C4-2B (cell line): ENCODE results near the gene RPS2.

ENCODE experiments used
- ZFX ChIP-seq: fragments of 450-650 bp; IDR thresholded peaks from 2 replicates; pipeline ENCODE4 v1.6.1; 2017
- TF ChIP-seq, protein P1 (sequence below): fragments of 450-650 bp; conservative IDR thresholded peaks from 2 replicates; pipeline ENCODE4 v1.5.1; 2017; ENCODE audit warnings: mild to moderate bottlenecking

DNA sequence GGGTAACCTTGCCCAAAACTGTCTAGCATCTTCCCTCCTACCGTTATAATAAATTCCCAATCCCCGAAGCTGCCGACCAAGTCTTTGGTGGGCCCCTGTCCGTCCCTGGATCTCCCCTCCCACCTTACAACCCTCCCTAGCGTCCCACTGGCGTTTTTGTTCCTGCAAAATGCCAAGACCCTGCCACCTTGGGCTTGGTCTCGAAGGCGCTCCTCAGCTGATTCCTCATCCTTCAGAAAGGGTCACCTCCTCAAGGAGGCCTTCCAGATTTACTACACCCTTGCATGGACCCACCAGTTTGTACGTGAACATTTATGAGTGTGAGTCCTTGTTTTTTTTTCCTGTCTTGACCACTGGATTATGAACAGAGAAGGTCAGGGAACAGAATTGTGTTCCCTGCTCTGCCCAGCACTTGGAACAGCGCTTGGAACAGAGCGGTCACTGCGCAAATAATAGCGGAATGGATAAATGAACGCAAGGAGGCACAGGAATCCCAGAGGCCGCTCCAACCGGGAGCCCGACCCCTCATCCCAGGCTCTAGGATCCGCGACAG is 18.4 kb upstream of the RPS2 start:
- TF ChIP-seq, protein P1, sequence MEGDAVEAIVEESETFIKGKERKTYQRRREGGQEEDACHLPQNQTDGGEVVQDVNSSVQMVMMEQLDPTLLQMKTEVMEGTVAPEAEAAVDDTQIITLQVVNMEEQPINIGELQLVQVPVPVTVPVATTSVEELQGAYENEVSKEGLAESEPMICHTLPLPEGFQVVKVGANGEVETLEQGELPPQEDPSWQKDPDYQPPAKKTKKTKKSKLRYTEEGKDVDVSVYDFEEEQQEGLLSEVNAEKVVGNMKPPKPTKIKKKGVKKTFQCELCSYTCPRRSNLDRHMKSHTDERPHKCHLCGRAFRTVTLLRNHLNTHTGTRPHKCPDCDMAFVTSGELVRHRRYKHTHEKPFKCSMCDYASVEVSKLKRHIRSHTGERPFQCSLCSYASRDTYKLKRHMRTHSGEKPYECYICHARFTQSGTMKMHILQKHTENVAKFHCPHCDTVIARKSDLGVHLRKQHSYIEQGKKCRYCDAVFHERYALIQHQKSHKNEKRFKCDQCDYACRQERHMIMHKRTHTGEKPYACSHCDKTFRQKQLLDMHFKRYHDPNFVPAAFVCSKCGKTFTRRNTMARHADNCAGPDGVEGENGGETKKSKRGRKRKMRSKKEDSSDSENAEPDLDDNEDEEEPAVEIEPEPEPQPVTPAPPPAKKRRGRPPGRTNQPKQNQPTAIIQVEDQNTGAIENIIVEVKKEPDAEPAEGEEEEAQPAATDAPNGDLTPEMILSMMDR: no peak
- TF ChIP-seq ZFX: no peak
